ENCODE results near the gene RPL3.

RPL3 gene

DNA sequence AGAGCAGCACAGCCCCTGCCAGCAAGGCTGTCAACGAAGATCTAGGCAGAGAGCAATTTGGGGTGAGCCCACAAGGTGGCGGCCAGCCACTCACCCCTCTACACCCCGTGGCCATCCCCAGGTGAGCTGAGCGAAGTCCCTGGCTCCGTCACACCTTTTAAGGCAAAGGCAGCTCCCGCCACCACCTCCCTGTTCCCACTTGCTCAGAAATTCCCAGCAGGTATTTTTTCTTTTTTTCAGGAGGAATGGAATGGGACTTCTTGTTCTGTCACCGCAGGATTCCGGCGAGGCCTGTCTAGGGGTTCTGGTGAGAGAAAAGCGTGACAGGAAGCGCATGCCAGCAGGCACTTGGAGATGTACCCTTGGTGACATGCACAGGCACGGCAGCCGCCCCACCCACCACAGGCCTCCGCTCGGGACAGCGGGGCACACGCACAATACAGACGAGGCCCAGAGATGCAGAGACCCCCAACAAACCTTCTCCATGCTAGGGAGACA lies 10.0 kb downstream of the RPL3 start:
- Histone ChIP-seq H3K9me2 (ENCODE audit: low read depth, low read length) (no peaks in the 10 kb centered on the region), H3K36me3 (ENCODE audit: insufficient read depth, low read length) (peaks cover 30% of the 10 kb centered on the region), H3K79me2 (ENCODE audit: insufficient read depth, low read length) (no peaks in the 10 kb centered on the region), H2AFZ (ENCODE audit: low read length) (no peak overlapping the region), H3K27ac (ENCODE audit: low read depth, low read length, poor library complexity, severe bottlenecking) (no peak overlapping the region), H3K4me2 (ENCODE audit: low read length) (no peak overlapping the region), H3F3A (ENCODE audit: insufficient read depth, low read length) (0 out of 2 replicates have a peak, but pooled peaks cover 5% of the 10 kb centered on the region), H3K4me3 (ENCODE audit: low read depth, low read length, poor library complexity, severe bottlenecking) (no peak overlapping the region), H3K9ac (ENCODE audit: low read length) (no peak overlapping the region), H3K4me1 (ENCODE audit: insufficient read depth, low read length, severe bottlenecking) (peaks cover 4% of the 10 kb centered on the region), H3K9me3 (ENCODE audit: low read length) (no peaks in the 10 kb centered on the region), H3K27me3 (ENCODE audit: insufficient read depth, low read length) (peaks cover 11% of the 10 kb centered on the region; the same call in 1 of the 2 replicates), H4K20me1 (ENCODE audit: insufficient read depth, low read length) (no peaks in the 10 kb centered on the region)
- TF ChIP-seq EZH2 (IDR thresholded peaks at IDR 0.05; ENCODE audit: borderline replicate concordance, low read length) (no peak), CTCF (IDR thresholded peaks at IDR 0.05; ENCODE audit: low read length) (no peak; the same call in 1 of the 2 replicates)

DNA sequence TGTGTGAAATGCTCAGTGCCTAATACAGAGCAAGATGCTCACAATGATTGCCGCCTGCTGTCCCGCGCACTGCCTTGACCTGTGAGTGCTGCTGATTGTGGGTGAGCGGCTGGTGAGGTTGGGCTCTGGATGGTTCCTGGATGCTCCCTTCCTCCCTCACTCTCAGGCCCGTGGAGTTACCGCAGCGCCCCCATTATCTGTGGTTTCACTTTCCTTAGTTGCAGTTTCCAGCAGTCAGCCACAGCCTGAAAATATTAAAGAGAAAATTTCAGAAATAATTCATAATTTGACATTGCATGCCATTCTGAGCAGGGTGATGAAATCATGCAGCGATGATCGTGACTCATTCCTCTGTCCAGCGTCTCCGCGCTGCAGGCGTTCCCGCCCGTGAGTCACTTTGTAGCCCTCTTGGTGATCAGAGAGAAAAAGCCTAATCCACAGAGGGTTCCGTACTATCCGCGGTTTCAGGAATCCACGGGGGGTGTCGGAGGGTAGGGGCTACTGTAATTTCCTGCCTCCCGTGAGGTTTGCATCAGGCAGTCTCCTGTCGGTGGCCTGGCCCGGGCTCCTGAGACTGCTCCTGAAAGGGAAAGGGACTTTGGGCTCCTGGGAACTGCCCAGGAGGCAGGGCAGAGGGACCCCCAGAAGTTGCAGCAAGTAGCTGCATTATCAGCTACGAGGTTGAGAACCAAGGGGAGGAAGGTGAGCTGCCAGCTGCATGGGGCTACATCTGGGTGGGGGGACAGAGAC lies 10.6 kb downstream of the RPL3 start:
- H2AFZ ChIP-seq (ENCODE audit: low read length), result no peak overlapping the region
- H4K20me1 ChIP-seq (ENCODE audit: insufficient read depth, low read length), result no peaks in the 10 kb centered on the region
- no peak overlapping the region for H3K9ac ChIP-seq (ENCODE audit: low read length)
- no peaks in the 10 kb centered on the region for H3K9me3 ChIP-seq (ENCODE audit: low read length)
- no peak for TF ChIP-seq EZH2 (IDR thresholded peaks at IDR 0.05; ENCODE audit: borderline replicate concordance, low read length)
- TF ChIP-seq CTCF (IDR thresholded peaks at IDR 0.05; ENCODE audit: low read length), result no peak; the same call in 1 of the 2 replicates
- peaks cover 4% of the 10 kb centered on the region for H3K4me1 ChIP-seq (ENCODE audit: insufficient read depth, low read length, severe bottlenecking)
- no peak overlapping the region for H3K27ac ChIP-seq (ENCODE audit: low read depth, low read length, poor library complexity, severe bottlenecking)
- H3K27me3 ChIP-seq (ENCODE audit: insufficient read depth, low read length), result peaks cover 11% of the 10 kb centered on the region; the same call in 1 of the 2 replicates
- H3K9me2 ChIP-seq (ENCODE audit: low read depth, low read length), result no peaks in the 10 kb centered on the region
- no peak overlapping the region for H3K4me3 ChIP-seq (ENCODE audit: low read depth, low read length, poor library complexity, severe bottlenecking)
- no peaks in the 10 kb centered on the region for H3K79me2 ChIP-seq (ENCODE audit: insufficient read depth, low read length)
- H3K4me2 ChIP-seq (ENCODE audit: low read length), result no peak overlapping the region
- H3F3A ChIP-seq (ENCODE audit: insufficient read depth, low read length), result 0 out of 2 replicates have a peak, but pooled peaks cover 5% of the 10 kb centered on the region
- H3K36me3 ChIP-seq (ENCODE audit: insufficient read depth, low read length), result peaks cover 24% of the 10 kb centered on the region

DNA sequence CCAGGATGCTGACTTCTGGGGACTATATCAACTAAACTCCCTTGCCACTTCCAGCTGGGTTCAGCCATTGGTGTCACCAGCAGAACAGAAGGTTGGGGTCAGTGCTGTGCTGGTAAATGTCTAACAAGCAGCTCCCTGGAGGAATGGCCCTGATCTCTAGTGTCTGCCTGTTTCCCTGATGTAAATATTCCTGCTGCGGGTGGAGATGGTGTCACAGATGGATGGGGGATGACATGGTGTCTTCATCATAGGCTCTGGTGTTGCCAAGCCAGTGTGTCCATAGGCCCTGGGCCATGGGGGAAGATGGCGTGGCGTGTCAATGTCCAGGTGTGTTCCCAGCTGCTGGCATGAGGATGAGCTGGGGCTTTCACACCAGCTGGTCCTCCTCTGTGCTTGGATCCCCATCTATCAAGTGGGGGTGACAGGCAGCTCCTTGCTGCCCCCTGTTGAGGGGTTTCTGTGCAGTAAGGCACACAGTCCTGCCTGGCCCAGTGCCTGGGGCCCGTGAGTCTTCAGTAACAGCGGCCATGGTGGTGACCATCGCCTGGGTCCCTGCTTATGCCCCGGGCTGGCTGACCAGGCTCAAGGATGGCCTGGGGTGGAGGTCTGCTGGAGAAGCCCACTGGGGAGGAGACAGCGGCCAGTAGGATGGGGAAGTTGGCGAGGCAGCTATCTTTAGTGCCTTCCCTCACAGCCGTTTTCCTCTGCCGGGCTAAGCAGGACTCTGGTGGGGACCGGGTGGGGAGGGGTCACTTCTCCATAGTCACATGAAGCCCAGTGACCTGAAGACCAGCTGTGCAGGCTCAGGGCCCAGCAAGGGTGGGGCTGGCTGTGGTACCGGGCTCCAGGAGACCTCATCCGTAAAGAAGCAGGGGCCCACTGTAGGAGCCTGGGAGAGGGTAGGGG lies 12.7 kb downstream of the RPL3 start:
- Histone ChIP-seq H3K9ac (ENCODE audit: low read length) (no peak overlapping the region), H4K20me1 (ENCODE audit: insufficient read depth, low read length) (no peaks in the 10 kb centered on the region), H2AFZ (ENCODE audit: low read length) (no peak overlapping the region), H3K9me2 (ENCODE audit: low read depth, low read length) (no peaks in the 10 kb centered on the region), H3K27ac (ENCODE audit: low read depth, low read length, poor library complexity, severe bottlenecking) (no peak overlapping the region), H3K79me2 (ENCODE audit: insufficient read depth, low read length) (no peaks in the 10 kb centered on the region), H3K36me3 (ENCODE audit: insufficient read depth, low read length) (peaks cover 3% of the 10 kb centered on the region), H3K27me3 (ENCODE audit: insufficient read depth, low read length) (peaks cover 16% of the 10 kb centered on the region; the same call in 1 of the 2 replicates), H3K9me3 (ENCODE audit: low read length) (no peaks in the 10 kb centered on the region), H3K4me3 (ENCODE audit: low read depth, low read length, poor library complexity, severe bottlenecking) (no peak overlapping the region), H3K4me1 (ENCODE audit: insufficient read depth, low read length, severe bottlenecking) (peaks cover 4% of the 10 kb centered on the region), H3K4me2 (ENCODE audit: low read length) (no peak overlapping the region), H3F3A (ENCODE audit: insufficient read depth, low read length) (no peaks in the 10 kb centered on the region)
- TF ChIP-seq EZH2 (IDR thresholded peaks at IDR 0.05; ENCODE audit: borderline replicate concordance, low read length) (no peak), CTCF (IDR thresholded peaks at IDR 0.05; ENCODE audit: low read length) (peak; percentile 49)

Measured in OCI-LY1 (cell line).